ENCODE data around the gene CLINT1. TPM values are rescaled to one million over a fixed set of nuclear protein-coding genes. Genes with fewer than 3 reads are reported as not detected.

Gene CLINT1
- total RNA-seq, 2 donors from 2014 or later, result 76.6 to 80.9 TPM

GRCh38 chr5:157747766-157748700 lies 110.9 kb downstream of the CLINT1 start:
- H3K4me1 Mint-ChIP-seq (ENCODE audit: low read depth in 2 of 2), result peaks cover 21 to 31% of the 10 kb centered on the region in 2 donors
- no peaks in the 10 kb centered on the region for H3K9me3 Mint-ChIP-seq
- no peaks in the 10 kb centered on the region for H3K27me3 Mint-ChIP-seq
- no peak overlapping the region for H3K27ac Mint-ChIP-seq
- ATAC-seq (no peak), DNase-seq (ENCODE audit: low spot score) (no peak)
- no peak overlapping the region for H3K4me3 Mint-ChIP-seq
- peaks cover 3% of the 10 kb centered on the region for H3K36me3 Mint-ChIP-seq

GRCh38 chr5:157747173-157747740 lies 111.7 kb downstream of the CLINT1 start:
- Mint-ChIP-seq H3K9me3 (no peaks in the 10 kb centered on the region), H3K27ac (no peak overlapping the region), H3K27me3 (no peaks in the 10 kb centered on the region), H3K36me3 (no peaks in the 10 kb centered on the region), H3K4me1 (ENCODE audit: low read depth in 2 of 2) (peaks cover 26 to 37% of the 10 kb centered on the region in 2 donors), H3K4me3 (no peak overlapping the region)
- no peak for ATAC-seq
- DNase-seq (ENCODE audit: low spot score), result no peak

- DNase-seq (ENCODE audit: low spot score), result no peak
- no peak for ATAC-seq
- no peaks in the 10 kb centered on the region for H3K36me3 Mint-ChIP-seq
- H3K27me3 Mint-ChIP-seq, result no peaks in the 10 kb centered on the region
- H3K4me3 Mint-ChIP-seq, result peak overlapping the region; percentile 88
- H3K27ac Mint-ChIP-seq, result peak overlapping the region; percentile 53 to 58
- no peaks in the 10 kb centered on the region for H3K9me3 Mint-ChIP-seq
- peaks cover 26 to 37% of the 10 kb centered on the region in 2 donors for H3K4me1 Mint-ChIP-seq (ENCODE audit: low read depth in 2 of 2)
These were observed 113.9 kb downstream of the CLINT1 start for GRCh38 chr5:157745041-157745456.

DNA sequence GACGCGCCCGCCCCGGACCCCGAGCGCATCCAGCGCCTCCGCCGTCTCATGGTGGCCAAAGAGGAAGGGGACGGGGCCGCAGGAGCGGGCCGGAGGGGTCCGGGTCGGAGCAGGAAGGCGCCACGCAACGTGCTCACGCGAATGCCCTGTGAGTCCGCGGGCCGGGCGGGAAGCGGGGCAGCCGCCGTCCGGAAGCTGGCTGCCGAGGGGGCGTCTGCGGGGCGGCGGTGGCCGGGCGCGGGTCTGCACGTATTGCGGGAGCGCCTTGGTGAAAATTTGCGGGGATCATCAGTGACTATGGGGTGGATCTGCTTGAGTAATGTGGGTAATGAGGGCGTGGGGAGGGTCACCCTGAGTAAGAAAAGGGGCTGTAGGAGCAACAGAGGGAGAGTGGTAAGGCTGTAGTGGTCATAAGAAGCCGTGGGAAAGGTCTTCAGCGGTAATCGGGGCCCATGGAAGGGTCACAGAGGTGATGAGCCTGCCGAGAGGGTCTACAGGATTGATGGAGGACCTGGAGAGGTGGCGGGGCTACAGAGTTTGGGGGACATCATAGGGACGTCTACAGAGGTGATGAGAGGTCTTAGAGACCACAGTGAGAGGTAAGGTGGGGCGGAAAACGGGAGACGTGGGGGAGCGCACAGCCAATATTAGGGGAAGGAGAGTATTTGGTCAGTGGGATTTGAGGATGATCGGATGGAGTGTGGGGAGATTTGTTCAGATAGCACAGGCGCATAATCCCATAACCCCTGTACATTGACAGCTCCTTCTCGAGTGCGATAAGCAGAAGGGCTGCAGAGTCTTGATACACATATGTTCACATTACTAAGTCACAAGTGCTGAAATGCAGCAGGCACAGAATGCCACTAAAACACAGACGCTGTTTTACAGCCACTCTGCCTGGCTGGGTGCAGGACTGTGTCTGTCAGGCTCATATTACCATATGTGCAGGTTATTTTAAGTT lies 114.6 kb downstream of the CLINT1 start:
- Mint-ChIP-seq H3K4me1 (ENCODE audit: low read depth in 2 of 2) (peaks cover 26 to 31% of the 10 kb centered on the region in 2 donors), H3K27ac (peak overlapping the region; percentile 53 to 58), H3K9me3 (no peaks in the 10 kb centered on the region), H3K27me3 (no peaks in the 10 kb centered on the region), H3K36me3 (no peaks in the 10 kb centered on the region), H3K4me3 (peak overlapping the region; percentile 88)
- DNase-seq (ENCODE audit: low spot score) (peak; percentile 65), ATAC-seq (peak; percentile 58 to 67)

GRCh38 chr5:157743163-157744050 lies 115.5 kb downstream of the CLINT1 start, which contains the start of gene LSM11:
TSS of gene LSM11 (plus strand) at chr5:157743712. CDS start at chr5:157743751, 39 bp downstream.
- ATAC-seq (peak; percentile 98), DNase-seq (ENCODE audit: low spot score) (peak; percentile 91)
- Mint-ChIP-seq H3K36me3 (no peaks in the 10 kb centered on the region), H3K9me3 (no peaks in the 10 kb centered on the region), H3K27me3 (no peaks in the 10 kb centered on the region), H3K4me1 (ENCODE audit: low read depth in 2 of 2) (peaks cover 23 to 30% of the 10 kb centered on the region in 2 donors), H3K27ac (peak within 1 kb of the TSS; percentile 53 to 58), H3K4me3 (peak within 1 kb of the TSS; percentile 88)

DNA sequence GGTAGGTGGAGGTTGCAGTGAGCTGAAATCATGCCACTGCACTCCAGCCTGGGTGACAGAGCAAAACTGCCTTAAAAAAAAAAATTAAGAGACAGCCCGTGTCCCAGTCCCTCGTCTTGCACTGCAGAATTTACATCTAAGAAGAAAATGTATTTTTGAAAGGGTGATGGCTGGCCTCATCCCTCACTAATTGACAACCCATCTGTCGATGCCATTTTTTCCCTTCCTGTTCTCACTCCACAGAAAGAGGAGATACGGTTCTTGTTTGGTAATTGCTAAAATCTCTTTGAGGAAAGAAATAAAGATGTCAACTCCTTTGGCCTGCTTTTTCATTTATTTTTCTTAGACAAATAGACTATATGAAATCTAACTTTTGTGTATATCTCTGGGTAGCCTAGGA lies 117.8 kb downstream of the CLINT1 start:
- Mint-ChIP-seq H3K4me3 (no peak overlapping the region), H3K27me3 (no peaks in the 10 kb centered on the region)

DNA sequence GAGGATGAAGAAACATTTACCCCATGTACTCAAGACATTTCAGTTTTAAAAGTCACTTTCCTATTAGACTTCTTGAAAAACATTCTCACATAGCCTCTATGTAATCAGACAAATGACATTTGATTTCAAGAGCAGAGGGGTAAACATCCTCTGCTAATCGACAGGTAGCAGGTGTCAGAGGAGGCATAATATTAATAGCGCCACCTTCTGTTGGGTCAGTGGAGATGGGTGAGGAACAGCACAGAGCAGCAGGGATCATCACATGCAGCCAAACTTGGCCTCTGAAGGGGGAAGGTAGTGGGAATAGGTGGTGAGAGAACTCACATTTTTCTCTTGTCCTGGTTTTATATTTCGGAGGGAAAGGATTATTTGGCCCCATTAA lies 118.7 kb downstream of the CLINT1 start:
- Mint-ChIP-seq H3K36me3 (peaks cover 5% of the 10 kb centered on the region), H3K27me3 (no peaks in the 10 kb centered on the region), H3K4me3 (no peak overlapping the region), H3K4me1 (ENCODE audit: low read depth in 2 of 2) (peaks cover 18 to 19% of the 10 kb centered on the region in 2 donors), H3K27ac (no peak overlapping the region), H3K9me3 (no peaks in the 10 kb centered on the region)
- ATAC-seq (no peak), DNase-seq (ENCODE audit: low spot score) (no peak)

More for the DNA sequence above, 117.8 kb downstream of the CLINT1 start:
- ATAC-seq (no peak), DNase-seq (ENCODE audit: low spot score) (no peak)
- Mint-ChIP-seq H3K9me3 (no peaks in the 10 kb centered on the region), H3K27ac (no peak overlapping the region), H3K36me3 (peaks cover 5% of the 10 kb centered on the region), H3K4me1 (ENCODE audit: low read depth in 2 of 2) (peaks cover 23 to 24% of the 10 kb centered on the region in 2 donors)

- no peaks in the 10 kb centered on the region for H3K9me3 Mint-ChIP-seq
- peaks cover 14% of the 10 kb centered on the region in 2 donors for H3K4me1 Mint-ChIP-seq (ENCODE audit: low read depth in 2 of 2)
- ATAC-seq (no peak), DNase-seq (ENCODE audit: low spot score) (no peak)
- peaks cover 5% of the 10 kb centered on the region for H3K36me3 Mint-ChIP-seq
- H3K4me3 Mint-ChIP-seq, result no peak overlapping the region
- H3K27ac Mint-ChIP-seq, result no peak overlapping the region
- H3K27me3 Mint-ChIP-seq, result no peaks in the 10 kb centered on the region
These were observed 119.3 kb downstream of the CLINT1 start for GRCh38 chr5:157739388-157740228.

DNA sequence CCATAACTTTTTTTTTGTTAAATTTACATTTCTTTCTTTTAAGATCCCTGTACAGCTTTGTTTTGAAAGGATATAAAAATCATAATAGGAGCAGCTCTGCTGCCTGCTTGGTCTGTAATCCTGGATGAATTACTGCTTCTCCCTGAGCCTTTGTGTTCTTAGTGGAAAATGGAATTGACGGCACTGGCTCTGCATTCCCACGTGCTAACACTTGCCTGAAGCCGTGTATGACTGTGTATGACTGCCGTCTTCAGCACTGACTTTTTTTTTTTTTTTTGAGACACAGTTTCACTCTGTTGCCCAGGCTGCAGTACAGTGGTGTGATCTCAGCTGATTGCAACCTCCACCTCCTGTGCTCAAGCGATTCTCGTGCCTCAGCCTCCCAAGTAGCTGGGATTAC lies 123.0 kb downstream of the CLINT1 start:
- no peak overlapping the region for H3K4me3 Mint-ChIP-seq
- peaks cover 11% of the 10 kb centered on the region for H3K36me3 Mint-ChIP-seq
- H3K9me3 Mint-ChIP-seq, result no peaks in the 10 kb centered on the region
- H3K27ac Mint-ChIP-seq, result no peak overlapping the region
- DNase-seq (ENCODE audit: low spot score) (no peak), ATAC-seq (no peak)
- H3K27me3 Mint-ChIP-seq, result no peaks in the 10 kb centered on the region
- H3K4me1 Mint-ChIP-seq (ENCODE audit: low read depth in 2 of 2), result peaks cover 13 to 15% of the 10 kb centered on the region in 2 donors

All from natural killer cell treated with Interleukin-12 subunit alpha and Interleukin-12 subunit beta and Interleukin-15 and Interleukin-18, amount 100 ng/mL, for 72 hours (primary cell).